Left colon (tissue), 2 donors: Measurements from ENCODE around the gene AOC3. TPM values are rescaled to one million over a fixed set of nuclear protein-coding genes. Genes with fewer than 3 reads are reported as not detected.
"Not testable (repeated sequence)": the region's sequence is repeated elsewhere in the genome, so short reads cannot be mapped to it uniquely, and the experiment has no call there.

ENCODE experiments used
- ATAC-seq: fragments of 200-7000 bp; cut with Tn5 transposase; one replicate; pipeline ENCODE4 v1.9.1; 2020; ENCODE audit warnings: mild to moderate bottlenecking, moderate library complexity
- DNase-seq, 2 donors: peaks; one replicate each; pipeline ENCODE4 v3.0.0-alpha.2; 2020
- intact Hi-C, 2 donors: fragments of 100-400 bp; cut with DNase I in 1 of 2; cut with micrococcal nuclease in 1 of 2; formaldehyde crosslinking; loops; one replicate each; pipeline versions ENCODE4 v1.11.2 to v1.14.0; 2022; cut with DNase I, micrococcal nuclease
- total RNA-seq, 2 donors: library from RNA; stranded (reverse); fragmentation: NEBNext Ultra II Directional; extraction: Animal tissue kit (Norgen Biotek cat#: 25700); gene quantifications; one replicate each; pipeline ENCODE4 v1.2.1, GENCODE V29; 2021
- donor health status: DM: no; HTN: no; CAD: no.
- donor health status: DM: yes; HTN: yes; CAD: no.

The AOC3 gene
- total RNA-seq, 2 donors from 2014 or later: 5.6 to 27.1 TPM

DNA sequence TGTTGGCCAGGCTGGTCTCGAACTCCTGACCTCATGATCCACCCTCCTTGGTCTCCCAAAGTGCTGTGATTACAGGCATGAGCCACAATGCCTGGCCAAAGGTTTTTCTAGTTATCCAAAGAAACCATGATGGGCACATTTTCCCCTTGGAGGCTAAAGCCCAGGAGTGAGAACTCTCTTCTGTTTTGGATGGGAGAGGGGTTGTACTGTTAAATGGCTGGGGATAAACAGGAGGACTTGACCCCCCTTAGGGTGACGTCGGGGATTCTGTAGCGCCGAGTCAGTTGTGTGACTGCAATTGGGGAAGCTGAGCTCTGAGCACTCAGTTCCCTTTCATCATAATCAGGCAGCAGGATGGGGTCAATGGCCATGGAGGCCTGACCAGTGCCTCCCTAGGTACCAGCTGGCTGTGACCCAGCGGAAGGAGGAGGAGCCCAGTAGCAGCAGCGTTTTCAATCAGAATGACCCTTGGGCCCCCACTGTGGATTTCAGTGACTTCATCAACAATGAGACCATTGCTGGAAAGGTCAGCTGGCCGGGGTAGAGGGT is 4.1 kb downstream of the AOC3 start:
- DNase-seq (no peak), ATAC-seq (no peak)
- intact Hi-C loops: no loop called here

DNA sequence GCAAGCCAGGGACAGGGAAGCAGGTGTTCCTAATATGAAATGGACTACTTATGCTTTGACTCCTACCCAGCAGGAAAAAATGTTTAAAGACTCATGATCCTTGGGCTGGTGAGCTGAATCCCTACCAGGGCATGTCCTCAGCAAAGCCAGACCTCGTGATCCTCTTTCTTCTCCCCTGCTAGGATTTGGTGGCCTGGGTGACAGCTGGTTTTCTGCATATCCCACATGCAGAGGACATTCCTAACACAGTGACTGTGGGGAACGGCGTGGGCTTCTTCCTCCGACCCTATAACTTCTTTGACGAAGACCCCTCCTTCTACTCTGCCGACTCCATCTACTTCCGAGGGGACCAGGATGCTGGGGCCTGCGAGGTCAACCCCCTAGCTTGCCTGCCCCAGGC is 5.1 kb downstream of the AOC3 start:
- ATAC-seq, DNase-seq, intact Hi-C loops: not testable (repeated sequence)

- ATAC-seq, DNase-seq, intact Hi-C loops: not testable (repeated sequence)
Measured at GRCh38 chr17:42856516-42856915, 5.5 kb downstream of the AOC3 start.

DNA sequence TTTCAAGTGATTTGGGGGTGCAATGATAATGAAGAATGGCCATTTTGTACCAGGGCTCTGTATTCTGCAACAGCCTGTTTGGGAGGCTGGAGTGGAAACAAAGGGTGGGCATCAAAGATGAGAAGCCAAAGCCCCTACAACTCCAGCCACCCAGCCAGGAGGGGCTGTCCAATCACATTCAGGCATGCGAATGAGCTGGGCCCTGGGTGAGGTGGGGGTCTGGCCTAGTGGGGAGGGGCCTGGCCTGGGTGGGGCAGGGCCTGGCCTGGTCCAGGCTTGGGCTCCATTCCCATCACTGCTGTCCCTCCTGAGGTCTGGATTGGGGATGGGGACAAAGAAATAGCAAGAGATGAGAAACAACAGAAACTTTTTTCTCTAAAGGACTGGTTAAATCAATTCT is 6.4 kb downstream of the AOC3 start:
- DNase-seq: no peak
- intact Hi-C loops: no loop called here
- ATAC-seq: no peak

- ATAC-seq: no peak
Measured at GRCh38 chr17:42865638-42866094, 14.7 kb downstream of the AOC3 start.

DNA sequence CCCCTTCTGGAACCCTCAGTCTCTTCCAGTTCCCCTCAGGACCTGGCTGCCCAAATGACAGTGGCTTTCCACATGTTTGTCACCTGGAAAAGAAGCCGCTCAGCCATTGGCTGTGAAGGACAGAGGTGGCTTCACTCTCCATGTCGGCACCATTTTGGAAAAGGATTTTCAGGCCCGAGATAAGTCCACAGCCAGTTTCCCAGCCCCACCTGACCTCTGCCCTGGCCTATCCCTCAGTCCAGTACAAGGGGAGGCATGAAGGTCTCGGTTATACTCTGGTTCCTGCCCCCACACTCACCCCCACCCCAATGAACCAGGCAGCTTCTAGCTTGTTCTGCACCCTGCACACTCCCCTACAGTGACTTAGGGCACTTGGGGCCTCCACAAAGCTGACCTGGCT is 15.2 kb downstream of the AOC3 start:
- intact Hi-C loops: no loop called here
- DNase-seq: no peak
- ATAC-seq: no peak

More at GRCh38 chr17:42865638-42866094, 14.7 kb downstream of the AOC3 start:
- DNase-seq: no peak
- intact Hi-C loops: no loop called here

DNA sequence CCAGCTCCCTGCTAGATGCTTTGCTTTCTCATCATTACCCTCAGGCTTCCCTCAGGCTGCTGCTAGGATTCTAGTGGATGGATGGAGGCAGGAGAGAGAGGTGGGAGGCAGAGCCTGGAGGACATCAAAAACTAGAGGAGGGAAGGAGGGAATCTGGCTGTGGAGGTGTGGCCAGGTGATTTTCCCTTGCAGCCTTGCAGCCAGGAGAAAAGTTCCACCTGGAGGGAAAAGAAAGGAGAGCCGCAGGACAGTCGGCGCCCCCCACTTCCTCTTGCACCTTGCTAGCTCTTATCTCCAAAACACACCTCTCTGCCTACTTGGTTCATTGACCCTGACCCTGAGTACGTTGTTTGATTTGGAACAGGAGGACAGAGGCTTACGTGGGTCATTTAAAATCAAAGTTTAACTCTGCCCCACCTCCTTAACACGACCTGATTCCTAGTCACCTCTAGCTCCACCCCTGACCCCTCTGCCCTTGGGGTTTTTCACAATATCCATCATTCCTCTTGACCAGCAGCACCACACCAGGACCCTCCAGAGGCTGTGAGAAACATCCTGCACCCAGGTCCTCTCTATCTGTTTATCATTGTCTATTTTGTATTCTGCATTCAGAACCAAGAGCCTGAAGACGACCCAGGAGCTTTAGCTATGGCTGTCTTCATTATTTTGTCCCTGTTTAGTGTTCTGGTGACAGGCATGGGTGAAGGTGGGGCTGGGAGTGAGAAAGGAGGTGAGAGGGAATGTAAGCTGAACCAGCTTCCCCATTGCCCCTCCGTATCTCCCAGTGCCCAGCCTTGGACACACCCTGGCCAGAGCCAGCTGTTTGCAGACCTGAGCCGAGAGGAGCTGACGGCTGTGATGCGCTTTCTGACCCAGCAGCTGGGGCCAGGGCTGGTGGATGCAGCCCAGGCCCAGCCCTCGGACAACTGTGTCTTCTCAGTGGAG is 15.9 kb downstream of the AOC3 start:
- DNase-seq: no peak
- peak; percentile 75 for ATAC-seq
- intact Hi-C loops: no loop called here

DNA sequence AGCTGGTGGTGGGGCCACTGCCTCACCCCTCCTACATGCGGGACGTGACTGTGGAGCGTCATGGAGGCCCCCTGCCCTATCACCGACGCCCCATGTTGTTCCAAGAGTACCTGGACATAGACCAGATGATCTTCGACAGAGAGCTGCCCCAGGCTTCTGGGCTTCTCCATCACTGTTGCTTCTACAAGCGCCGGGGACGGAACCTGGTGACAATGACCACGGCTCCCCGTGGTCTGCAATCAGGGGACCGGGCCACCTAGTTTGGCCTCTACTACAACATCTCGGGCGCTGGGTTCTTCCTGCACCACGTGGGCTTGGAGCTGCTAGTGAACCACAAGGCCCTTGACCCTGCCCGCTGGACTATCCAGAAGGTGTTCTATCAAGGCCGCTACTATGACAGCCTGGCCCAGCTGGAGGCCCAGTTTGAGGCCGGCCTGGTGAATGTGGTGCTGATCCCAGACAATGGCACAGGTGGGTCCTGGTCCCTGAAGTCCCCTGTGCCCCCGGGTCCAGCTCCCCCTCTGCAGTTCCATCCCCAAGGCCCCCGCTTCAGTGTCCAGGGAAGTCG is 16.8 kb downstream of the AOC3 start:
- intact Hi-C loops, ATAC-seq, DNase-seq: not testable (repeated sequence)

DNA sequence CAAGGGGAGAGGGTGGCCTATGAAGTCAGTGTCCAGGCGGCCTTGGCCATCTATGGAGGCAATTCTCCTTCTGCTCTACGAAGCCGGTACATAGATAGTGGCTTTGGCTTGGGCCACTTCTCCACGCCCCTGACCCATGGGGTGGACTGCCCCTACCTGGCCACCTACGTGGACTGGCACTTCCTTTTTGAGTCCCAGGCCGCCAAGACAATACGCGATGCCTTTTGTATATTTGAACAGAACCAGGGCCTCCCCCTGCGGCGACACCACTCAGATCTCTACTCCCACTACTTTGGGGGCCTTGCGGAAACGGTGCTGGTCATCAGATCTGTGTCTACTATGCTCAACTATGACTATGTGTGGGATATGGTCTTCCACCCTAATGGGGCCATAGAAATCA is 17.3 kb downstream of the AOC3 start:
- no peak for ATAC-seq
- intact Hi-C loops: no loop called here
- no peak for DNase-seq

DNA sequence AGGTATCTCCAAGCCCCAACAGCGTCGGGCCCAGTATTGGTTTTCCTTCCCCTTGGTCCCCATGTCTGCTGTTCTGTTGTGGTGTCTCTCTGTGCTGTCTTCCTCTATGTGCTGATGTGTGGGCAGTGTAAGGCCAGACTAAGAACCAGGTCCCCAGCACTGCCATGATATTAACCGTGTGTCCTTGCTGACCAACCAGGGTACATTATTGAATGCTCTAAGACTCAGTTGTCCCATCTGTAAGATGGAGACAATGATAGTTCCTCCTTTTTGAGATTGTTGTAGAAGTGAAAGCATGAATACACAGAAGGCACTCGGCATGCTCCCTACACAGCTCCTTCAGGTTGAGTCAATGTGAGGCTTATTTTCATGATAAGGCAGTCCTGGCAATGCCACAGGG is 20.6 kb downstream of the AOC3 start:
- intact Hi-C loops: no loop called here
- DNase-seq (no peak), ATAC-seq (no peak)

GRCh38 chr17:42872251-42872965 is 21.4 kb downstream of the AOC3 start:
- no peak for DNase-seq
- ATAC-seq: no peak
- intact Hi-C loops: no loop called here

DNA sequence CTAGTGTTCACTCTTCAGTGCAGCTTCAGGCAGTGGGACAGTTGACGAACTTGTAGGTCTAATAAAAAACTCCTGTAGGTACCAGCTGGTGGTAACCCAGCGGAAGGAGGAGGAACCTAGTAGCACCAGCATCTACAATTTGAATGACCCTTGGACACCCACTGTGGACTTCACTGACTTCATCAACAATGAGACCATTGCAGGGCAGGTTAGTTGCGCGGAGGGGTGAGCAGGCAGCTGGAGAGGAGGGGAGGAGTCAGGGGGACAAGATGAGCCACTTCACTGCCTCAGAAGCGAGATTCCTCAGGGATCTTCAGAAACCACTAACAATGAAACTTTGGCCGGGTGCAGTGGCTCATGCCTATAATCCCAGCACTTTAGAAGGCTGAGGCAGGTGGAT is 22.3 kb downstream of the AOC3 start:
- ATAC-seq: no peak
- intact Hi-C loops: no loop called here
- DNase-seq: no peak

- DNase-seq: not testable (repeated sequence)
Measured at GRCh38 chr17:42873932-42874695, 23.1 kb downstream of the AOC3 start.

GRCh38 chr17:42877037-42877436 is 26.0 kb downstream of the AOC3 start:
- DNase-seq: no peak
- intact Hi-C loops: no loop called here
- no peak for ATAC-seq

More at GRCh38 chr17:42873932-42874695, 23.1 kb downstream of the AOC3 start:
- ATAC-seq, intact Hi-C loops: not testable (repeated sequence)

DNA sequence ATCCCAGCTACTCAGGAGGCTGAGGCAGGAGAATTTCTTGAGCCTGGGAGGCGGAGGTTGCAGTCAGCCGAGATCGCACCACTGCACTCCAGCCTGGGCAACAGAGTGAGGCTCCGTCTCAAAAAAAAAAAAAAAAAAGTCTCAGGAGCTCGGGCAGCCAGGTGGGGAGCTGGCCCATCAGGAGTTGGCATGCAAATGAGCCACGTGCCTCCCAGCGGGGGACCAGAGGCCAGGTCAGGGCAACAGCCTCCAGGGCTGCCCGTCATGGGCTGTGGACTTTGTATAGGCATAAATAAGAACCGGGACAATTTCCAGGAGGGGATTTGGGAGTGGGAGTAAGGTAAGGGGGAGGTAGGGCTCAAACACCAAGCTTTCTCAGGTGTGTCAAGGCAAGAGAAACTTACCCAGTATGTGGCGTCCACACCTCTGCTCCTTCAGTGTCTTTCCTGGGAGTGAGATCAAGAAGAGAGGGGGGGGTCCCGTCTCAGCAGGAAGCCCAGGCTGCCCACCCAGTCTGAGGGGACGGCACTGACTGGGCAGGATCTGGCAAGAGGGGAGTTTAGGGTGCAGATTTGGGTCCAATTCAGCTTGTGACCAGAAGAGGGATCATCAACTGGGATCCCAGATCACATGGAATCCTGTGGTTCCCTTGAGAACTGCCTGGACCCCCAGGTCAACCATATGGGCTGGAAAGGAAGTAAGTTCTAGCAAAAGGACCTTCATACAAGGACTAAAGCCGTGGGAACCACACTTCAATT is 27.3 kb downstream of the AOC3 start:
- ATAC-seq (peak; percentile 44), DNase-seq (no peak)
- intact Hi-C loops: no loop called here

DNA sequence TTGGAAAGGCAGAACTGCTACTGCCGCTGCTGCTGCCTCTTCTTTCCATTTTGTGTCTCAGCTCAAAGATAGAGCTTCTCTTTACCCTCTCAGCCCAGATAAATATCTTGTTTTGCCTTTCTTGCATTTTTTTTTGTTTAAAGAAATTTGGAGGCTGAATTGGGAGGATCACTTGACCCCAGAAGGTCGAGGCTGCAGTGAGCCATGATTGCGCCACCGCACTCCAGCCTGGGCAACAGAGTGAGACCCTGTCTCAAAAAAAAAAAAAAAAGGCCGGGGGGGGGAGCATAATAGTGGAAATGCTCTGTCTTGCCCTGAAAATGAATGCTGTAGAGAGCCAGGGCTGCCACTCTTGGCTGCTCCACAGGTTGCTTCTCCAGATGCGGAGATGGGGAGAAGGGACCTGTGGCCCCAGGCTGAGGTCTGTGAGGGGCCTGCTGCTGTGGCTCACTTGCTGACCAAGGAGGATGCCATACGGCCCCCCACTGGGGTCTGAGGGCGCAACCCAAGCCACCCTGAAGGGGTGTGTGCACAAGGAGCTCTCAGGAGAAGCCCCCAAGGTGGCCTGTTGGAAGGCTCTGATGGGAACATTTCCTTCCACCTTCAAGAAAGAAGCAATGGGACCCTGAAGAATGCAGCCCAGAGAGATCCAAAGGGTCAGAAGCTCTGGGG is 28.1 kb downstream of the AOC3 start:
- ATAC-seq (no peak), DNase-seq (no peak)
- intact Hi-C loops: no loop called here

DNA sequence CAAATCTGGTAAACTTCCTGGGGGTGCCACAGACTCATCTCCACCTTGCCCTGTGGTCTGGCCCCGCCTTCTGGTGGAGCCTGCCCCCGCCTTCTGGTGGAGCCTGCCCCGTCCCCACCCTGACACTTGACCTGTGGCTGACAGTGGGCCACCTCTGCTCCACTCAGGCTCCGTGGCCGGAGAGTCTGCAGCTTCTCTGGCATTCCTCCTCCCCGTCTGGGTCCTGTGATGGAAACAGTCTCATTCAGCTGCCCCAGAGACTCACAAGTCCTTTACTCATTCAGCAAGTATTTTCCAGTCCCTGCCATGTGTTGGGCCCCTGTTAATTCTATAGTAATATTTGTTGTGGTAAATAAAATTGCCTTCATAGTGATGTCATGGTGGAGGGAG is 28.6 kb downstream of the AOC3 start:
- DNase-seq: no peak
- ATAC-seq: no peak
- intact Hi-C loops: no loop called here
